LoVo (cell line): ENCODE results near the gene RNF175.
A peak's percentile ranks its signal among the peaks of the same experiment; 100 is the strongest.

ENCODE experiments used
- DNase-seq: peaks from one replicate; pipeline ENCODE4 v3.0.0-alpha.2; 2016; ENCODE audit warnings: low spot score

RNF175 gene

DNA sequence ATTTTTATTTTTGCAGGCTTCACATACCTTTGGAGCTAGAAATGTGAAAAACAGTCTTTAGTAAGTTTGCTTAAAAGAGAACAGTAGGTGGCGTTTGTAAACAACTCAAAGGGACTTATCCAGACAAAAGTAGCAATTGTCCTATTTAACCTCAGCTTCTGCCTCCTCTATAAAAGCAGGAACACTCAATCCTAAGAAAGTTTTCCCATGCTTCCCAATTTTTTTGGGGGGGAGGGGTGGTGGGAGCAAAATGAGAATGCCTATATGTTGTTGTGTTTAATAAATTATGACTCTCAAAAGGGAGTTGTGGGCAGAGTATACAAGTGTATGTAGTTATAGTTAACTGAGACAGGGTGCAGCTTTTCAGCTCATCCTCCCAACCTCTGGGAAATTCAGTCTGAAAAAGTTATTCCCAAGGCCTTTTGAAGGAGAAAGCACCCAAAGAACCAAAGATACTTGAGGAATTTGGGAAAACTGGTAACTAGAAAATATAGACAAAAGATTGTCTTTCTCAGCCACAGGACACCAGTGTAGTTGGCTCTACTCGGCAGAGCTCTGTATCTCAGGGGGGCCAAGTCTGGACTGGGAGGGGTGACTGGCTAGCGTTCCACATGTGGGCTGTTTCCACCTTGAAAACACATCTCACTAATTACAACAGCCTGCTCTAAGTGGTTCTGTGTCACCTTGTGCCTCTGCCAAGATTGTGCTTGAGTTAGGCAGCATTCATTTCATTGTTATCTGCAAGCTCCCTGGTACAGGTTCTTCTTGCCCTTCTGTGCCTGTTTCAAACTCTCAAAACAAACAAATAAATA is 26.3 kb upstream of the RNF175 start:
- DNase-seq = peak; percentile 37

DNA sequence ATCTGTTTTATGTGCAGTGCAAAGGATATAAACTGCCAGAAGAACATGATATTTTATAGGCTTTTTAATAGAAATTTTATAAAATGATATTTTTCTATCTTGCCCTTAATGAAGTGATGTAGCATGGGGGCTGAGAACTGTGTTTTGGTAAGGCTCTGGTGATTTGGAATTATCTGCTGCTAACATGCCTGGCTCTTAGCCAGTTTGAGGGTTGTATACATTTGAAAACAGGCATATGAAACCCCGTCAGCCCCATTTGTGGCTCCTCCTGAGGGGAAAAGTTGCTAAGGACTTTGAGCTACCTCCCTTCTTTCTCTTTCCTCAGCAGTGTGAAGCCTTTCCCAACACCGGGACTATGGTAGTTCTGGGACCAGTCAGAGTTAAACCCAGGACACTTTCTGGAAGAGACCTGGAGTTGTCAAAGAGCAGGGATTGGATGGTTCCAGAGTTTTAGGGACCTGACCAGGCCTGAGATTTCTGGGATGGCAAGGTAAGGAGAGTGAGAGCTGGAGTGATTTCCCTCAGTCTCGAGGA is 24.4 kb upstream of the RNF175 start:
- no peak for DNase-seq

GRCh38 chr4:153782581-153782980 is 22.8 kb upstream of the RNF175 start:
- no peak for DNase-seq

DNA sequence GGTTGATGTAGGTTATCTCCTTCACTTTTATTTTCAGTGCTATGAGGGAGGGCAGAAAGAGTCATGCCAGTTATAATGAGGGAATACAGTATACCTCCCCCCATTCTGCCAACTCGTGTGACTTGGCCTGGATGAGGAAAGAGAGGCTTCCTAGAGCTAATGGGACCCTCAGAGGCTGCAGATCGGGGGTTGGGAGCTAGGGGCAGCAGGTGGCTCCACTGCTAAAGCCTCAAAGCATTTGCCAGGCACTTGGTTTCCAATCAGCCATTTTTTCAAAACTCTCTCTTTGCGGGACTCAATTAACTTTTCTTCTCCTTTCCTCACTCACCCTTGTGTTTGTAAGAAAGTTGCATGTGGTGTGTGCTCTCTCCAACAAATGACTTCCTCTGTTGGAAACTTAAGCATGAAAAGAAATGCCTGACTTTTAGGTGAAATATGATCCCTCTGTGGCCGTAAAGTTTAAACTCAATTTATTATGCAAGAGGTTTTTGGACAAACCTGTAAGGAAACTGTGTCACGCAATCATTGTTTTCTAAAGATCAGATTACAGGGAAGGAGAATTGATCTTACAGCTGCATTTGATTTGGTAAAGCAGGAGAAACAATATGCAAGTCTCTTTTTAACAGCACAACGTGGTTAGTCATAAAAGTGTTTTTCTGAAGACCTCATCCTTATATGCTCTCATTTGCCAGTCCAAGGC is 22.0 kb upstream of the RNF175 start:
- no peak for DNase-seq

GRCh38 chr4:153781280-153781679 is 21.5 kb upstream of the RNF175 start:
- DNase-seq = no peak

- no peak for DNase-seq
These were observed 21.1 kb upstream of the RNF175 start for GRCh38 chr4:153780876-153781275.

- DNase-seq = no peak
These were observed 20.4 kb upstream of the RNF175 start for GRCh38 chr4:153780221-153780620.

GRCh38 chr4:153778383-153778782 is 18.6 kb upstream of the RNF175 start:
- DNase-seq = no peak

GRCh38 chr4:153777421-153777820 is 17.6 kb upstream of the RNF175 start:
- no peak for DNase-seq

DNA sequence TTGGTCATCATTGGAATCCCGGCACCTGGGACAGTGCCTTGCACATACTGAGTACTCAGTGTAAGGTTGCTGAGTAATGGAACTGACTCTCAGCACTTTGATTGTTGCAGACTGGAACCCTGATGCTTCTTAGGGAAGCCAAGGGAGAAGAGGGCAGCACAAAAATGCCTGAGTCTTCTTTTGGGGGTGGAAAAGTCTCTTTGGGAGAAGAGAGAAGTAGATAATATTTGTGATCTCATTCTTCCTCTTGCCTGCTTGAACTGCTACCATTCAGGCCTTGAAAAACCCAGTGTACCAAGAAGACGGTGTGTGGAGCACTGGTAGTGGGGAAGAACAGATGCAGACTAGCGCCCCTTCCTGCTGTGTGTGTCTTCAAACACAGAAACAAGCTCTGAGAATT is 16.8 kb upstream of the RNF175 start:
- DNase-seq = no peak

GRCh38 chr4:153773236-153773690 is 13.4 kb upstream of the RNF175 start:
- no peak for DNase-seq

- no peak for DNase-seq
These were observed 11.2 kb upstream of the RNF175 start for GRCh38 chr4:153771046-153771445.

GRCh38 chr4:153766758-153767157 is 6.9 kb upstream of the RNF175 start:
- DNase-seq = no peak

DNA sequence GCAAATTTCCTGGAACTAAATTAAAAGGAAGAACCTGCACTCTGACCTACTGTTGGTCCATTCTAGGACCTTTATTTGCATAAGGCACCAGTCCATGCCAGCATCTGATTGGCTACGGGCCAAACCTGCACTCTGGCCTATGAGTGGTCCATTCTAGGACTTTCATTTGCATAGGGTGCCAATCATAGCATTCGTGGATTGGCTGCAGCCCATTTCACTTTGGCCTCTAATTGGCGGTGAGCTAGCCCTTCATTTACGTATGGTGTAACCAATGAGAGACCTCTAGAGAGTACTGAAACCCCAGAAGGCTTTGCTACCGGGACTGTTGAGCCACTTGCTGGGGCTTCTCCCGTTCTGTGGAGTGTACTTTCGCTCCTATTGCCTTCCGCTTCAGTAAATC is 6.1 kb upstream of the RNF175 start:
- no peak for DNase-seq

DNA sequence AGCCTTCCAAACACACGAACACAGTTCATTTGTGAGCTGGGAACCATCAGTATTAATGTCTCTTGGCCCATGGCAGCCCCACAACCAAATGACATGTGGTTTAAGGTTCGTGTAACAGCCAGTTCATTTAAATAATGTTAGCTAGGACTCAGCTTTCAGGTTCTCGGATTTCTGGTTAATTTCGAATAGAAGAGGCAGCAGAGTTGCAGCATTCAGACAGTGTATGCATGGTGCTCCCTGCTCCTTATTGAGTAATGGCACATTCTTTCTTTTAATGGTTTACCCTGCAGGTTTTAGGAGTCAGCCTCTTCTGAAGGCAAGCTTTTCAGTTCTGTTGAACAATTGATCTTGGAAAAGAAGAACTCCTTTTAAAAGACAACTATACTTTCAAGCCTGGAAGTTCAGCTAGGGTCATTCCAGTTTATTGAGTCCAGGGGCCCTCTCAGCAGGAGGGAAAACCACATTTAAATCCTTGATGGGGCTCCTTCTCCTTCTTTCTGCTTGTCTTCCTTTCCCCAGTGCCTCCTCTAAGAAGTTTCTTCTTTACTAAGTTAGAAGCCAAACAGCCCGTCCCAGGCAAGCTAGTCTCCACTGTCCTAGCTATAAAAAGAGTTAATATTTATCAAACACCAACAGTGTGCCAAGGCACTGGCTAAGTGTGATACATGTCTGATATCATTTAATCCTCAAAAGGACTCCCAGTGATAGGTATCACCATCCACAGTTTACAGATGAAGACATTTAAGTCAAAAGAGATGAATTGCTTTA is 5.0 kb upstream of the RNF175 start:
- DNase-seq = no peak

DNA sequence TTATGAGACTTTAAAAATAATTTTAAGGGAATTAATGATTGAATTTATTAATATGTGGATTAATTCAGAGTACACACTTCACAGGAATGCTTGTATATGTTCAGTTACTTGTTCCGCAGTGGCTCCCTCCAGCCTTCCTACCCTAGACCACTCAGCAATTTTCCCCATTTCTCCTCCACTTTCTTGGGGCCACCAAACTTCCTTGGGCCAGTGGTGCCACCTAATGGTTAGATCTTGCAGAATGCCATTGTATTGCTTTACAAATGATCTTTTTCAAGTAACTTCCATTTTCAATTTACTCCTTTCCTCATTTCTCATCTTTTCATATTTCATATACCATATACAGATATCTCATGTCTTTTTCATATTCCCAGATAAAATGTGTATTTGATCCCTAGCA is 3.6 kb upstream of the RNF175 start:
- DNase-seq = no peak

GRCh38 chr4:153758688-153759406 is 977 bp downstream of the RNF175 start:
- no peak for DNase-seq

GRCh38 chr4:153758136-153758535 is 1.7 kb downstream of the RNF175 start:
- no peak for DNase-seq

GRCh38 chr4:153757407-153757806 is 2.4 kb downstream of the RNF175 start:
- no peak for DNase-seq

GRCh38 chr4:153755186-153755585 is 4.6 kb downstream of the RNF175 start:
- DNase-seq = no peak

DNA sequence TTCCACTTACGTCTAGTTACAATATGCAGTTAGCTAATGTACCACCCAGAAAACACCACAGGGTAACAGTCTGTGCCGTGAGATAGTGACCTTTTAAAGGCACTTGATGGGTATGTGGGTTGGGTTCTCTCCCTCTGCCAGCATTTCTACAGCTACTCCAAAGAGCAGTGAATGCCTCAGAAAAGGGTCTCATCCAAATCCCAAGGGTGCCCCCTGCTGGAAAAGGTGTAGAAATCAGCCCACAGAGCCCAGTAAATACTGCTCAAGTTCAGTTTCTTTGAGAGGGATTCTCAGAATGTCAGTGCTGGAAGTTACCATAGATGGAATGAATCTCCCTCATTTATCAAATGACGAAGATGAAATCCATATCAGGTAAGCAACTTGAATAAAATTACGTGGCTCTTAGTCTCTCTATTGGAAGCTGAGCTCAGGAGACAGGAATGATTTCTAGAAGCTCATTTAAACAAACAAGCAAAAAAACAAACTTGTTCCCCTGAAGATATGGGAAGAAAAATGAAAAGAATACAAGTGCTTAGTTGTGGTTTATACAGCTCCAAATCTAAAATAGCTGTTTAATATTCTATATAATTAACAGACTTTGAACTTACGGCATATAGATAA is 9.5 kb downstream of the RNF175 start:
- DNase-seq = peak; percentile 48
